ENCODE measurements around the gene CPEB3.

- no peak for TF ChIP-seq CTCF (IDR thresholded peaks at IDR 0.05; ENCODE audit: borderline replicate concordance, extremely low read depth, low read length, poor library complexity, severe bottlenecking)
- TF ChIP-seq EZH2 (IDR thresholded peaks at IDR 0.05; ENCODE audit: borderline replicate concordance, low read depth, low read length, severe bottlenecking), result no peak
Measured at GRCh38 chr10:92146781-92147180, 144.1 kb downstream of the CPEB3 start.
